K562 (cell line): ENCODE results near the gene CHSY3. TPM values are rescaled to one million over a fixed set of nuclear protein-coding genes. Genes with fewer than 3 reads are reported as not detected.

Experiments
- ATAC-seq: fragments of 200-7000 bp; cut with Tn5 transposase; 3 replicates; pipeline ENCODE4 v1.9.1; 2020; ENCODE audit warnings: moderate library complexity
- BruUV-seq: library from RNA; stranded (reverse); fragments of 400-500 nt; replicated peaks from 2 replicates; lab custom pipeline; 2021; lab: Mats Ljungman, UMichigan
- CTCF ChIA-PET: fragments of 300-600 bp; formaldehyde crosslinking; extraction: SDS; loops from one replicate; lab custom pipeline; 2021; ENCODE audit warnings: low intra/inter-chr PET ratio; lab: Yijun Ruan, JAX
- POLR2A ChIA-PET: fragments of 300-600, 350-650 bp; sonication (Branson Sonifier 250); formaldehyde crosslinking; extraction: SDS; loops from one replicate; lab custom pipeline; 2021; ENCODE audit warnings: antibody characterized with exemption, inconsistent platforms; lab: Yijun Ruan, JAX
- DNase-seq, 4 experiments: peaks; one replicate each; pipeline versions ENCODE4 v3.0.0 to v3.0.0-alpha.2; 2011 to 2018; ENCODE audit warnings: low spot score in 3 of 4, mixed read lengths in 3 of 4; ENCODE audit errors: extremely low read depth in 1 of 4
- FAIRE-seq: peaks from 2 replicates; lab custom pipeline; 2011; peaks lifted over from hg19 to GRCh38; lab: Jason Lieb, UNC
- H2AFZ ChIP-seq: 2 replicates; pipeline ENCODE4 v1.6.0; 2011; ENCODE audit warnings: low read depth, low read length, control low read depth, inconsistent platforms
- H3K27ac ChIP-seq: fragments of 200-600 bp; 3 replicates; pipeline ENCODE4 v1.8.0; 2011; ENCODE audit warnings: low read depth, mild to moderate bottlenecking, control low read depth, inconsistent platforms, low read length, moderate library complexity, mixed read lengths; ENCODE audit errors: extremely low read depth
- H3K27me3 ChIP-seq, 2 experiments: fragments of 300-600 bp in 1 of 2; 2 replicates in 1 of 2; 3 replicates in 1 of 2; pipeline versions ENCODE4 v1.6.0 to v1.8.0; 2011; ENCODE audit warnings: inconsistent platforms in 2 of 2, low read length in 2 of 2, mild to moderate bottlenecking in 1 of 2, mixed read lengths in 1 of 2, moderate library complexity in 1 of 2; ENCODE audit not compliant: control insufficient read depth in 2 of 2, insufficient read depth in 2 of 2
- H3K36me3 ChIP-seq: fragments of 300-600 bp; 3 replicates; pipeline ENCODE4 v1.8.0; 2011; ENCODE audit warnings: mild to moderate bottlenecking, low read length, inconsistent platforms; ENCODE audit not compliant: control insufficient read depth, insufficient read depth
- H3K4me1 ChIP-seq, 2 experiments: fragments of 200-600 bp in 1 of 2; replicated peaks in 1 of 2; 2 replicates in 1 of 2; 3 replicates in 1 of 2; pipeline versions ENCODE4 v1.5.1 to v1.8.0; 2011; ENCODE audit warnings: inconsistent platforms in 2 of 2, low read length in 2 of 2, mild to moderate bottlenecking in 1 of 2, mixed read lengths in 1 of 2, moderate library complexity in 1 of 2; ENCODE audit not compliant: control insufficient read depth in 2 of 2, insufficient read depth in 2 of 2
- H3K4me2 ChIP-seq: 2 replicates; pipeline ENCODE4 v1.6.1; 2011; ENCODE audit warnings: low read length, control low read depth, inconsistent platforms, mixed read lengths; ENCODE audit not compliant: insufficient read depth
- H3K4me3 ChIP-seq: fragments of 200-600 bp; sonication (generic), shearing (Covaris generic); 2 replicates; pipeline ENCODE4 v1.5.1; 2016; ENCODE audit warnings: control low read depth, inconsistent platforms
- H3K79me2 ChIP-seq: fragments of 200-600 bp; 3 replicates; pipeline ENCODE4 v1.8.0; 2011; ENCODE audit warnings: low read length, inconsistent platforms; ENCODE audit not compliant: control insufficient read depth, insufficient read depth
- H3K9ac ChIP-seq, 2 experiments: 2 replicates each; pipeline versions ENCODE4 v1.6.0 to v1.6.1; 2011; ENCODE audit warnings: low read depth in 2 of 2, low read length in 2 of 2, control low read depth in 1 of 2, inconsistent platforms in 1 of 2, mild to moderate bottlenecking in 1 of 2, mixed read lengths in 1 of 2; ENCODE audit not compliant: insufficient read depth in 1 of 2
- H3K9me1 ChIP-seq: one replicate; pipeline ENCODE4 v1.6.0; 2011; ENCODE audit warnings: inconsistent platforms, mild to moderate bottlenecking, low read length, moderate library complexity; ENCODE audit not compliant: control insufficient read depth, insufficient read depth
- H3K9me3 ChIP-seq: replicated peaks from 2 replicates; pipeline ENCODE4 v1.5.1; 2011; ENCODE audit warnings: low read depth, low read length, inconsistent platforms; ENCODE audit not compliant: control insufficient read depth, insufficient read depth
- H4K20me1 ChIP-seq: replicated peaks from 2 replicates; pipeline ENCODE4 v1.6.1; 2011; ENCODE audit warnings: low read length, inconsistent platforms, mixed read lengths; ENCODE audit not compliant: control insufficient read depth, insufficient read depth
- ARHGAP35 ChIP-seq: fragments of 450-650 bp; IDR thresholded peaks from 2 replicates; pipeline ENCODE4 v1.6.1; 2018; ENCODE audit not compliant: partially characterized antibody
- CHD2 ChIP-seq: IDR thresholded peaks from 2 replicates; pipeline ENCODE4 v1.6.1; 2011; ENCODE audit warnings: low read depth, low read length
- CREBBP ChIP-seq: IDR thresholded peaks from one replicate; pipeline ENCODE4 v1.6.1; 2012; ENCODE audit warnings: low read depth, mild to moderate bottlenecking, control low read depth, inconsistent platforms, low read length
- CREM ChIP-seq: IDR thresholded peaks from 2 replicates; pipeline ENCODE4 v1.6.1; 2014; ENCODE audit warnings: antibody characterized with exemption, low read depth
- CUX1 ChIP-seq: fragments of 200-800 bp; sonication (Bioruptor generic); IDR thresholded peaks from 2 replicates; pipeline ENCODE4 v1.6.1; 2016; ENCODE audit warnings: missing genetic modification characterization, missing compliant biosample characterization
- FUS ChIP-seq: fragments of 200-400 bp; formaldehyde crosslinking; optimal IDR thresholded peaks from 2 replicates; pipeline ENCODE3; 2017; ENCODE audit warnings: low read depth, low read length
- GATA2 ChIP-seq: sonication (generic); formaldehyde crosslinking; IDR thresholded peaks from 2 replicates; pipeline ENCODE4 v1.4.0; 2020; ENCODE audit warnings: mild to moderate bottlenecking, missing genetic modification reagents
- GTF2E2 ChIP-seq: fragments of 200-800 bp; sonication (Bioruptor generic); IDR thresholded peaks from 2 replicates; pipeline ENCODE4 v1.6.1; 2016; ENCODE audit warnings: missing genetic modification characterization, missing compliant biosample characterization
- MAFG ChIP-seq: fragments of 450-650 bp; conservative IDR thresholded peaks from 2 replicates; pipeline ENCODE4 v1.6.1; 2016; ENCODE audit warnings: missing genetic modification characterization, missing compliant biosample characterization
- MCM5 ChIP-seq: fragments of 450-650 bp; IDR thresholded peaks from 2 replicates; pipeline ENCODE4 v1.6.1; 2016; ENCODE audit warnings: low read depth
- NRF1 ChIP-seq, 2 experiments: fragments of 450-650 bp; IDR thresholded peaks in 1 of 2; conservative IDR thresholded peaks in 1 of 2; 2 replicates each; pipeline ENCODE4 v1.6.1; 2014; ENCODE audit warnings: mild to moderate bottlenecking in 2 of 2
- ZBTB5 ChIP-seq: fragments of 450-650 bp; IDR thresholded peaks from 2 replicates; pipeline ENCODE4 v1.6.1; 2017; ENCODE audit warnings: antibody characterized with exemption
- ZKSCAN1 ChIP-seq: fragments of 150-350 bp; IDR thresholded peaks from 2 replicates; pipeline ENCODE4 v1.6.1; 2016; ENCODE audit warnings: low read depth, low read length
- ZNF263 ChIP-seq: sonication (generic); formaldehyde crosslinking; IDR thresholded peaks from 2 replicates; pipeline ENCODE4 v1.8.0; 2022; ENCODE audit warnings: mild to moderate bottlenecking, missing genetic modification reagents, borderline replicate concordance
- WGBS: fragments of 100-300 bp; shearing (Covaris generic); methylation state at CpG from one replicate; pipeline ENCODE4 v1.1.6; 2016; ENCODE audit warnings: low coverage, mixed read lengths; ENCODE audit not compliant: insufficient coverage; ENCODE audit errors: missing lambda C conversion rate; 5-methylcytosine and 5-hydroxymethylcytosine counted together
- in situ Hi-C: fragments of 300-500 bp; cut with MboI; formaldehyde crosslinking; loops from 4 replicates; pipeline ENCODE4 v1.15.0; 2018; ENCODE audit warnings: inconsistent platforms, mixed read lengths
- intact Hi-C: fragments of 100-400 bp; cut with micrococcal nuclease; formaldehyde crosslinking; loops from 2 replicates; pipeline ENCODE4 v1.14.2; 2022
- polyA plus RNA-seq, 8 experiments: library from polyadenylated mRNA; depleted of rRNA in 4 of 8; stranded (reverse) in 5 of 8; unstranded in 3 of 8; fragments of >200 nt; fragmentation: Nextera tagmentation in 2 of 8; fragmentation: Illumina TruSeq in 1 of 8; extraction: Ambion mirVana in 2 of 8; extraction: Trizol in 1 of 8; gene quantifications; 2 replicates each; pipeline versions ENCODE4 v1.2.1 to v1.2.3, GENCODE V29; 2011 to 2014; ENCODE audit warnings: inconsistent platforms in 1 of 8, missing spikeins in 1 of 8
- total RNA-seq, 7 experiments: library from RNA; depleted of rRNA in 6 of 7; stranded (reverse); fragments of >200 nt in 6 of 7; fragmentation: Illumina TruSeq in 2 of 7; extraction: Trizol in 2 of 7; gene quantifications; 2 replicates each; pipeline versions ENCODE4 v1.2.1 to v1.2.3, GENCODE V29; 2011 to 2021; ENCODE audit warnings: low replicate concordance in 1 of 7

Gene CHSY3
- total and polyA plus RNA-seq, 9 of the 15 experiments (the other 6 are each of a cell fraction or from before 2014, with no cell fraction given), result 0.04 TPM; not detected in 8

GRCh38 chr5:130011986-130012385 is 107.7 kb downstream of the CHSY3 start (continued):
- TF ChIP-seq CUX1 (CRISPR knock-in tag) (no peak), CREBBP (no peak)

- H3K36me3 ChIP-seq, result no peaks in the 10 kb centered on the region
- ChIA-PET CTCF (no interaction called here), POLR2A (interaction anchor here (0.5 kb wide), 1 partner anchor 899 kb away, joined by 4 read pairs; no protein-coding TSS in a partner anchor)
- H3K27me3 ChIP-seq, result no peaks in the 10 kb centered on the region
- no peak overlapping the region for H2AFZ ChIP-seq
- H3K9me3 ChIP-seq, result 0 out of 2 replicates have a peak, but pooled peaks cover 2% of the 10 kb centered on the region
- no peak overlapping the region for H3K27ac ChIP-seq
- intact Hi-C loops, result no loop called here
- WGBS, result 0% methylated on average over 4 of the region's 4 CpGs
- H3K79me2 ChIP-seq, result no peaks in the 10 kb centered on the region
- ATAC-seq, result no peak
- FAIRE-seq, result no peak
- H3K4me1 ChIP-seq, result no peaks in the 10 kb centered on the region
- no peak overlapping the region for H3K9ac ChIP-seq
- no TSS peak for BruUV-seq
- H3K4me3 ChIP-seq, result no peak overlapping the region
- in situ Hi-C loops, result no loop called here
- no peak for DNase-seq
- no peak overlapping the region for H3K4me2 ChIP-seq
- H3K9me1 ChIP-seq, result no peaks in the 10 kb centered on the region
- no peaks in the 10 kb centered on the region for H4K20me1 ChIP-seq
- TF ChIP-seq ZBTB5, result no peak
- TF ChIP-seq GATA2 (CRISPR knock-in tag), result no peak
- no peak for TF ChIP-seq ZKSCAN1
- TF ChIP-seq MCM5, result no peak
- TF ChIP-seq ZNF263 (CRISPR knock-in tag), result no peak
- no peak for TF ChIP-seq NRF1 (conservative IDR thresholded peaks at IDR 0.05 in 1 of 2, IDR thresholded peaks at IDR 0.05 in 1 of 2)
- TF ChIP-seq CHD2, result no peak
- no peak for TF ChIP-seq GTF2E2 (tag)
- TF ChIP-seq ARHGAP35, result no peak
- TF ChIP-seq FUS, result no peak
- TF ChIP-seq CREM, result no peak
- no peak for TF ChIP-seq MAFG
Observed at GRCh38 chr5:130017173-130017572, 112.9 kb downstream of the CHSY3 start.
